C4-2B (cell line): Measurements from ENCODE around the gene KCNMA1.

Source experiments
- ZFX ChIP-seq: fragments of 450-650 bp; IDR thresholded peaks from 2 replicates; pipeline ENCODE4 v1.6.1; 2017
- TF ChIP-seq, protein P1 (sequence below): fragments of 450-650 bp; conservative IDR thresholded peaks from 2 replicates; pipeline ENCODE4 v1.5.1; 2017; ENCODE audit warnings: mild to moderate bottlenecking

DNA sequence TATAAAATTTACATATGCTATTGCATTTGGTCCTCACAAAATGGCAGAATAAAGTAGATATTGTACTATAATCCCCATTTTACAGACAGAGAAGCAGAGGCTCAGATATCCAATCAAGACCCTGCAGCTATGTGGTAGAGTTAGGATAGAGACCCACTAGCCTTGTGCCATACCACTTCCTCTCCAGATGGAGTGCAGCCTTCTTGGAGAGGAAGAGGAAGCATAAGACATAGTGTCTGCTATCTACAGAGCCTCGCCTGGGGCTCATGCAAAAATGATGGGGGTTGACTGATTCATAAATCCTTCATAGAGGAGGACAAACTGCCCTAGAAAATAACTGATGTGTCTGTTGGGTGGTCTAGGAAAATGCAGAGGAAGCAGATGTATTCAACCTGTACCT, 447.3 kb downstream of the KCNMA1 start:
- TF ChIP-seq, protein P1, sequence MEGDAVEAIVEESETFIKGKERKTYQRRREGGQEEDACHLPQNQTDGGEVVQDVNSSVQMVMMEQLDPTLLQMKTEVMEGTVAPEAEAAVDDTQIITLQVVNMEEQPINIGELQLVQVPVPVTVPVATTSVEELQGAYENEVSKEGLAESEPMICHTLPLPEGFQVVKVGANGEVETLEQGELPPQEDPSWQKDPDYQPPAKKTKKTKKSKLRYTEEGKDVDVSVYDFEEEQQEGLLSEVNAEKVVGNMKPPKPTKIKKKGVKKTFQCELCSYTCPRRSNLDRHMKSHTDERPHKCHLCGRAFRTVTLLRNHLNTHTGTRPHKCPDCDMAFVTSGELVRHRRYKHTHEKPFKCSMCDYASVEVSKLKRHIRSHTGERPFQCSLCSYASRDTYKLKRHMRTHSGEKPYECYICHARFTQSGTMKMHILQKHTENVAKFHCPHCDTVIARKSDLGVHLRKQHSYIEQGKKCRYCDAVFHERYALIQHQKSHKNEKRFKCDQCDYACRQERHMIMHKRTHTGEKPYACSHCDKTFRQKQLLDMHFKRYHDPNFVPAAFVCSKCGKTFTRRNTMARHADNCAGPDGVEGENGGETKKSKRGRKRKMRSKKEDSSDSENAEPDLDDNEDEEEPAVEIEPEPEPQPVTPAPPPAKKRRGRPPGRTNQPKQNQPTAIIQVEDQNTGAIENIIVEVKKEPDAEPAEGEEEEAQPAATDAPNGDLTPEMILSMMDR: no peak
- TF ChIP-seq ZFX: no peak
